Mucosa of descending colon (tissue), 3 donors: ENCODE results near the gene RBM17. TPM values are rescaled to one million over a fixed set of nuclear protein-coding genes. Genes with fewer than 3 reads are reported as not detected.

ENCODE experiments used
- ATAC-seq: fragments of 200-7000 bp; cut with Tn5 transposase; one replicate; pipeline ENCODE4 v1.9.1; 2020; ENCODE audit warnings: mild to moderate bottlenecking, moderate library complexity
- DNase-seq, 3 donors: peaks; one replicate each; pipeline ENCODE4 v3.0.0-alpha.2; 2020
- H3K36me3 ChIP-seq: fragments of 200-600 bp; one replicate; pipeline ENCODE4 v1.8.0; 2021; ENCODE audit warnings: low read depth, mild to moderate bottlenecking
- H3K4me1 ChIP-seq: fragments of 200-600 bp; one replicate; pipeline ENCODE4 v1.8.0; 2021; ENCODE audit warnings: low read depth, mild to moderate bottlenecking
- H3K4me3 ChIP-seq: fragments of 200-600 bp; one replicate; pipeline ENCODE4 v1.8.0; 2021; ENCODE audit warnings: mild to moderate bottlenecking
- H3K9me3 ChIP-seq: fragments of 200-600 bp; one replicate; pipeline ENCODE4 v1.8.0; 2021; ENCODE audit warnings: mild to moderate bottlenecking
- CTCF ChIP-seq: fragments of 200-600 bp; IDR thresholded peaks from one replicate; pipeline ENCODE4 v1.8.0; 2022; ENCODE audit warnings: antibody characterized with exemption, mild to moderate bottlenecking
- intact Hi-C, 2 donors: fragments of 100-400 bp; cut with DNase I in 1 of 2; cut with micrococcal nuclease in 1 of 2; formaldehyde crosslinking; loops; one replicate each; pipeline versions ENCODE4 v1.11.0 to v1.11.1; 2022; cut with DNase I, micrococcal nuclease
- total RNA-seq, 3 donors: library from RNA; stranded (reverse); fragmentation: NEBNext Ultra II Directional in 2 of 3; extraction: Animal tissue kit (Norgen Biotek cat#: 25700) in 2 of 3; gene quantifications; one replicate each; pipeline versions ENCODE4 v1.2.1 to v1.2.4, GENCODE V29; 2021 to 2023
- donor health status: DM: no; HTN: no; CAD: no; lungs with moderate emphysema.
- donor health status: DM: no; HTN: no; CAD: no.
- donor health status: DM: no; HTN: yes; CAD: no.

Gene RBM17
- total RNA-seq, 3 donors from 2014 or later, result 87.4 to 100 (median 90.8) TPM

- H3K4me3 ChIP-seq, result no peak overlapping the region
- H3K9me3 ChIP-seq, result no peaks in the 10 kb centered on the region
- no peaks in the 10 kb centered on the region for H3K36me3 ChIP-seq
- ATAC-seq (no peak), DNase-seq (no peak)
- TF ChIP-seq CTCF, result no peak
- intact Hi-C loops, result no loop called here
- no peaks in the 10 kb centered on the region for H3K4me1 ChIP-seq
Observed at GRCh38 chr10:6128087-6128486, 39.3 kb downstream of the RBM17 start.

- ATAC-seq (peak; percentile 46), DNase-seq (peak in 1 of 3 donors; percentile 53)
- Histone ChIP-seq H3K4me1 (no peaks in the 10 kb centered on the region), H3K9me3 (no peaks in the 10 kb centered on the region), H3K36me3 (no peaks in the 10 kb centered on the region), H3K4me3 (no peak overlapping the region)
- no peak for TF ChIP-seq CTCF
- intact Hi-C loops, result no loop called here
Observed at GRCh38 chr10:6128591-6129251, 39.9 kb downstream of the RBM17 start.

GRCh38 chr10:6130848-6131470 lies 42.1 kb downstream of the RBM17 start:
- Histone ChIP-seq H3K4me1 (no peaks in the 10 kb centered on the region), H3K9me3 (no peaks in the 10 kb centered on the region), H3K36me3 (no peaks in the 10 kb centered on the region), H3K4me3 (no peak overlapping the region)
- intact Hi-C loops, result no loop called here
- DNase-seq (no peak), ATAC-seq (no peak)
- TF ChIP-seq CTCF, result no peak

- DNase-seq, result no peak
- intact Hi-C loops, result no loop called here
- ATAC-seq, result peak; percentile 51
Observed at GRCh38 chr10:6133331-6134098, 44.7 kb downstream of the RBM17 start.

More at GRCh38 chr10:6133331-6134098, 44.7 kb downstream of the RBM17 start:
- no peaks in the 10 kb centered on the region for H3K4me1 ChIP-seq
- no peak overlapping the region for H3K4me3 ChIP-seq
- H3K36me3 ChIP-seq, result no peaks in the 10 kb centered on the region
- no peak for TF ChIP-seq CTCF
- H3K9me3 ChIP-seq, result no peaks in the 10 kb centered on the region
